Fibroblast of upper back skin (primary cell): ENCODE results near the gene CYP2A6.
"Not testable (repeated sequence)": the region's sequence is repeated elsewhere in the genome, so short reads cannot be mapped to it uniquely, and the experiment has no call there.

Source experiments
- DNase-seq: peaks from one replicate; pipeline ENCODE4 v3.0.0-alpha.2; 2013

The CYP2A6 gene

DNA sequence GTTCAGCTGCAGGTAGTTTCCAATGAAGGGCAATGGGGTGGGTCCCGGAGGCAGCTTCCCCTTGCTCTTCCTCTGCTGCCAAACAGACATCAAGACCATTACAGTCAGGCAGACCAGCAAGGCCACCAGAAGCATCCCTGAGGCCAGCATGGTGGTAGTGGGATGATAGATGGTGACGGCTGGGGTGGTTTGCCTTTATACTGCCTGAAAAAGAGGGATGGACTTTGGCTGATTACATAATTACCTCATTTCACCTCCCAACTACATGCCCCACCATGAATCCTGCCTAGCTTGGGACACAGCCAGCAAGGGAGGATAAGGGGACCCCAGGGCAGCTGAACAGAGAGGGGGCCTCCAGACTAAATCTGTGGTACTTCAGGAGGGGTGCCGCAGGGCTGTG lies at the start of gene CYP2A6:
CYP2A6 (minus strand) TSS at position 171 of the 400 bp plus-strand sequence; CDS start at position 150, 21 bp downstream.
- not testable (repeated sequence) for DNase-seq

DNA sequence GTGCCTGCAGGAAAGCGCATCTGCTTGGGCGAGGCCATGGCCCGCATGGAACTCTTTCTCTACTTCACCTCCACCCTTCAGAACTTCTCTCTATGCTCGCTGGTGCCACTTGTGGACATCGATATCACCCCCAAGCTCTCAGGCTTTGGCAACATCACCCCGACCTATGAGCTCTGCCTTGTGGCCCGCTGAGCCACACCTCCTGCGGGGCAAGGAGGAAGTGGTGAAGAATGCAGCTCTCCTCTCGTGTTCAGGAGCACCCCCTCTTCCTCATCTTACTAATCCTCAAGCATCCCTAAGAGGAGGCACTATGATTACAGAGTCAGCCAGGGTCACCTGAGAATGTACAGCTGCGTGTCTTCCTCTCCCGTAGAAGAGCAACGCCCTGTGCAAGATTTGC lies 49.7 kb upstream of the CYP2A6 start:
- DNase-seq = not testable (repeated sequence)

- not testable (repeated sequence) for DNase-seq
Observed at GRCh38 chr19:40896843-40897789, 46.9 kb upstream of the CYP2A6 start.

- DNase-seq = no peak
Observed at GRCh38 chr19:40896418-40896796, 46.2 kb upstream of the CYP2A6 start.

DNA sequence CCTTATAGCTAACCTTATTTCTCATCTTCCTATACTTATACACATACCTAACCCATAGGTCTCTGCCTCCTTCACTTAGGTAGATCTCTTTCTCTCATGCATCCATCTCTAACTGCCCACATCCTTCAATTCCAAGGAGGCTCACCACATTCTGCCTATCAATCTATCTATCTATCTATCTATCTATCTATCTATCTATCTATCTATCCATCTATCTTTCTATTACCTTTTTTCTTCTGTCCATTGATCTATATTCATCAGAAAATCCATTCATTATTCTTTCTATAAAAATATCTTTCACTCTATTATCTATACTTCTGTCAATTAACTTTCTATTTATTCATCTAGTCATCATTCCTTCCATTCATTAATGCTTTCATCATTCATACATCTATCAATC lies 42.9 kb upstream of the CYP2A6 start:
- DNase-seq = no peak

GRCh38 chr19:40889366-40889765 lies 39.1 kb upstream of the CYP2A6 start:
- DNase-seq = no peak

DNA sequence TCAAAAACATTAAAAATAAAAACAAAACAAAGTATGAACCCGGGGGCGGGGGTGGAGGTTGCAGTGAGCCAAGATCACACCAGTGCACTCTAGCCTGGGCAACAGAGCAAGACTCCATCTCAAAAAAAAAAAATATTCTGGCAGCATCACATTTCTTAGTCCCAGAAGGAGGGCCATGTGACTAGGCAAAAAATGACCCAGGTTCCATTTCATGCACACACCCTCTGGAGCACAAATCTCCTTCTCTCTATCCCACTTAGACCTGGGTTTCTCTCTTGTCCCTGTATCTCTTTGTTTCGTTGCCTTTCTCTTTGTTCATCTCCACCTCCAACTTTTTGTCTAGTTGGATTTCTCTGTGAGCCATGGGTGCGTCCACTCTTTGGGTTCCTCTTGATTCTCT lies 37.9 kb upstream of the CYP2A6 start:
- no peak for DNase-seq

DNA sequence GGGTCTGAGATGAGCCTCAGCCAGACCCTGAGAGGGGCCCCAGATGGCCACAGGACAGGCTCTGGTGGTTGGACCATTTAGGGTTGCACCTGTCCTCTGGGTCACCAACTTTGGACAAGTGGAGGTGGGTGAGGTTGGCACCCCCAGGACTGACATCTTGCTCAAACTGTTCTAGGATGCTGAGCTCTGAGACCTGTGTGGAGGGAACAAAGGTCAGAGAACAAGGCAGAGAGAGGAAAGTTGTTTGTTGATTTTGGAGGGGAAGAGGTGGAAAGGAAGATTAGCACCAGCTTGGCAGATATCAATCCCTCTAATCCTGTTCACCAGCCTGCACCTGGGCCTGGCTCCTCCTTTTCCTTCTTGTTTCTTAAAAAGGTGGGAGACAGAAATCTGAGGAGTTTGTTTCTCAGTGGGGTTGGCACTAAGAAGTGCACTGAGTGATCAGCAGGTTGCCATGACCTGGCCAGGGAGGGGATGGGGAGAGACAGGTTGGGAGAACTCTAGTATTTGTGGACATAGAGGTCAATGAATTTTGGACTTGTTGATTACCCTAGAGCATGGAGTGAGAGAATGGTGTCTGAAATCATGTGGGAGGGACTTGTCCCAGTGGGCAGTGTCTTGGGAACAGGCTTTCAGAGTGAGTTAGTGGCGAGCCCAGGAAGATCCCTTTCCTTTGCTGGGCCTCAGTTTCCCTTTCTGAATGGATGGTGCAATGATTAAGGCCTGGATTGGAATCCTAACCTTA lies 34.1 kb upstream of the CYP2A6 start:
- DNase-seq = not testable (repeated sequence)

DNA sequence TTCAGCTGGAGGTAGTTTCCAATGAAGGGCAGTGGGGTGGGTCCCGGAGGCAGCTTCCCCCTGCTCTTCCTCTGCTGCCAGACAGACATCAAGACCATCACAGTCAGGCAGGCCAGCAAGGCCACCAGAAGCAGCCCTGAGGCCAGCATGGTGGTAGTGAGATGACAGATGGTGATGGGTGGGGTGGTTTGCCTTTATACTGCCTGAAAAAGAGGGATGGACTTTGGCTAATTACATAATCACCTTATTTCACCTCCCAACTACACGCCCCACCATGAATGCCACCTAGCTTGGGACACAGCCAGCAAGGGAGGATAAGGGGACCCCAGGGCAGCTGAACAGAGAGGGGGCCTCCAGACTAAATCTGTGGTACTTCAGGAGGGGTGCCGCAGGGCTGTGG lies 31.8 kb upstream of the CYP2A6 start, which contains the start of gene CYP2A7:
CYP2A7 (minus strand) TSS at position 170 of the 400 bp plus-strand sequence; CDS start at position 149, 21 bp downstream.
- DNase-seq = not testable (repeated sequence)

DNA sequence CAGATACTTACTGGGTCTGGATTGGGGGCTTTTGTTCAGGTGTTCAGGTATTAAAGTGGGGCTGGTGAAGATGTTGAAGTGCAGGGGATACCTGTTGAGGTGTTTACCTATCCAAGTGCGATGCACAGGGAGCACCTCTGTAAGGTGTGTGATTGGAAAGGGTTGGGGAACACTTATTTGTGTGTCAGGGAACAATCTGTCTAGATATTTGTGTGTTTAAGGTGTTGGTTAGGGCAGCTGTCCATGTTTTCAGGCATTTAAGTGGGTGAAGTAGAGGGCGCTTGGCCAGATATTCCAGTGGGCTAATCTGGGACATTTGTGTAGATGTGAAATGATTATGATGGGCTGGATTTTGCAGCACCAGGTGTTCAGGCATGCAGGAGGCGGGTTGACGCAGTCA lies 29.1 kb upstream of the CYP2A6 start:
- not testable (repeated sequence) for DNase-seq

DNA sequence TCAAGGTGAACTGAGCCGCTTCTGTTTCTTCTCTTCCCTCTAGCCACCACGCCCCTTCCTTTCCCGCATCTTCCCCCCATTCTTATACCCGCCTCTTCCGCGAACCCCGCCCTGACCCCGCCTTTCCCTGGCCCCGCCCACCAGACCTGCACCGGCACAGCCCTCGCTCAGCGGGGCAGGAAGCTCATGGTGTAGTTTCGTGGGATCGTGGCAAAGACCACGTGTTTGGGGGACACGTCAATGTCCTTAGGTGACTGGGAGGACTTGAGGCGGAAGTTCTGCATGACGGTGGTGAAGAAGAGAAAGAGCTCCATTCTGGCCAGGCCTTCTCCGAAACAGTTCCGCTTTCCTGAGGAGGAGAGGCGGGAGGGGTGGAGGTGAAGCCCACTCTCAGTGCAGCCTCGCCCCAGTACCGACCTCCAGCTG lies 25.3 kb upstream of the CYP2A6 start:
- DNase-seq = not testable (repeated sequence)

DNA sequence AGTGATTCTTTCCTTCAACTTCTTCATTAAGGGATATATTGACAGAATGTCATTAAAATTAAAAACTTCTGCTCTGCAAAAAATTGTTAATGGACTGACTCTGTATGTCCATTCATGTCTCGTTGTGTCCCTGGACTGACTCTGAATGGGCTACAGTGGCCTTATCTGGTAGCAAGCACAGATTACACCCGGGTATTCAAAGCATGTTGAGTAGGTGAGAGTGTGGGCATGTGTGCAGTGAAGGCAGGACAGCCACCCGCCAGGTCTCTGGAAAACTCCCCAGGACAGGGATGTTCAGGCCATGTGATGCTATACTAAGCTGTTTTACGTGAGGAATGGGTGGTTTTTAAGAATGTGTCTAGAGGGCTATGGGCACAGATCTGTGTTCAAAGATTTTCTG lies 24.6 kb upstream of the CYP2A6 start:
- DNase-seq = not testable (repeated sequence)

GRCh38 chr19:40873873-40874272 lies 23.6 kb upstream of the CYP2A6 start:
- not testable (repeated sequence) for DNase-seq

DNA sequence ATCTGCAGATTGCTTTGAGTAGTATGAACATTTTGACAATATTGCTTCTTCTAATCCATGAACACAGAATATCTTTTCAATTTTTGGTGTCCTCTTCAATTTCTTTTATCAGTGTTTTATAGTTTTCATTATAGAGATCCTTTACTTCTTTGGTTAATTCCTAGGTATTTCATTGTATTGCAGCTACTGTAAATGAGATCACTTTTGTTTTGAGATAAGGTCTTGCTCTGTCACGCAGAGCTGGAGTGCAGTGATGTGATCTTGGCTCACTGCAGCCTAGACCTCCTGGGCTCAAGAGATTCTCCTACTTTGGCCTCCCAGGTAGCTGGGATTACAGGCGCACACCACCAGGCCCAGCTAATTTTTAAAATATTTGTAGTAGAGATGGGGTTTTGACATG lies 22.0 kb upstream of the CYP2A6 start:
- no peak for DNase-seq

- DNase-seq = no peak
Observed at GRCh38 chr19:40867701-40868100, 17.5 kb upstream of the CYP2A6 start.

DNA sequence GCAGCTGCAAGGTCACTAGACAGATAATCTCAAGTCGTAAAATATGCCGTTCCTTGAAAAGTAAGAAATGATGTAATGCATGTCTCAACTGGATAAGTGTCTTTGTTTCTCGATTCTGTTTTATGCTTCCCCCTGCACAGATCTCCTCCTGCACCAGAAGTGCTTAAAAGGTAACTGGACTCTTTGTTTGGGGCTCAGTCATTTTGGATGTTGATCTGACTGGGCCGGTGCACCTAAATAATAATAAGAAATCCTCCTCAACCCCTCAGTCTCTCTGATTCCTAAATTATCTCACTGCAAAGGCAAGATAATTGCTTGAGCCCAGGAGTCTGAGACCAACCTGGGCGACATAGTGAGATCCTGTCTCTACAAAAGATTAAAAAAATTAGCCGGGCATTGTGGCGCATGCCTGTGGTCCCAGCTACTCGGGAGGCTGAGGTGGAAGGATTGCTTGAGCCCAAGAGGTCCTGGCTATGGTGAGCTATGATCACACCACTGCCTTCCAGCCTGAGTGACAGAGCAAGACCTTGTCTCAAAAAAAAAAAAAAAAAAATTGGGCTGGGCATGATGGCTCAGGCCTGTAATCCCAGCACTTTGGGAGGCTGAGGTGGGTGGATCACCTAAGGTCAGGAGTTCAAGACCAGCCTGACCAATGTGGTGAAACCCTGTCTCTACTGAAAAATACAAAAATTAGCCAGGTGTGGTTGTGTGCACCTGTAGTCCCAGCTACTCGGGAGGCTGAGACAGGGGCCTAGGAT lies 14.7 kb upstream of the CYP2A6 start:
- DNase-seq = not testable (repeated sequence)

DNA sequence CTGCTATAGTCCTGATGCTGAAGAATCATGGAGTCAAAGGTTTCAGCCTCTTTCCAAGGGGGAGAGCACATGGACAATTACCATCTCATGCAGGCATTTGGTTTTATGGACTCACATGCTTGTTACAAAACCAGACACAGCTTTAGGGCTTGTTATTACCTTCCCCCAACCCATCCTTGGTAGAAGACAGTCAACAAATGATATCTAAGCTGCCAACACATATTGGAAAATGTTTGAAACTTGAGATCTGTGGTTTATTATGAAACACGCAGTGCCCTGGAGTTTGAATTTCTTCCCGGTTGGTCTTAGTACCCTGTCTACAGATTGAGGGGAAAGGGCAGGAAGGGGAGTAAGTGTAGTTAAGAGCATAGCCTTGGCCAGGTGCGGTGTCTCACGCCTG lies 12.5 kb upstream of the CYP2A6 start:
- DNase-seq = peak; percentile 2

DNA sequence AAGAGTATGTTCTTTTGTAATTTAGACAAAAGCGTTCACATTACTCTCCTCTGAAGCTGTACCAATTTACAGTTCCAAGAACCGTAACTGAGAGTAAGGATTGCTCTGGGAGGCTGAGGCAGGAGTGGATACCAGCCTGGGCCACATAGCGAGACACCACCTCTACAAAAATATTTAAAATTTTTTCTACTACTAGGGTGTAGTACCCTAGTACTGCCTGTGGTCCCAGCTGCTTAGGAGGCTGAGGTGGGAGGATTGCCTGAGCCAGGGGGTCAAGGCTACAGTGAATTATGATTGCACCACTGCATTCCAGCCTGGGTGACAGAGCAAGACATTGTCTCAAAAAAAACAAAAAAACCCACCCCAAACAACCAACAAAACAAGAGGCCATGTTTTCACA lies 12.1 kb upstream of the CYP2A6 start:
- DNase-seq = no peak

DNA sequence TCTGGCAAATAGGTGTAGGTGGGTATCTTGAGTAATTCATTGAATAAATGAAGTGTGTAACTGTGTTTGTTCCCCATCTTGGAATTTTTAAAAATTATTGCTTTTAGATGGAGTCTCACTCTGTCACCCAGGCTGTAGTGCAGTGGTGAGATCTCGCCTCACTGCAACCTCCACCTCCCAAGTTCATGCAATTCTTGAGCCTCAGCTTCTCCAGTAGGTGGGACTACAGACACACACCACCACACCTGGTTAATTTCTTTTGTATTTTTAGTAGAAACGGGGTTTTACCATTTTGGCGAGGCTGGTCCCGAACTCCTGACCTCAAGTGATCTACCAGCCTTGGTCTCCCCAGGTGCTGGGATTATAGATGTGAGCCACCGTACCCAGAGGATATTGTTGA lies 7.9 kb upstream of the CYP2A6 start:
- DNase-seq = no peak

DNA sequence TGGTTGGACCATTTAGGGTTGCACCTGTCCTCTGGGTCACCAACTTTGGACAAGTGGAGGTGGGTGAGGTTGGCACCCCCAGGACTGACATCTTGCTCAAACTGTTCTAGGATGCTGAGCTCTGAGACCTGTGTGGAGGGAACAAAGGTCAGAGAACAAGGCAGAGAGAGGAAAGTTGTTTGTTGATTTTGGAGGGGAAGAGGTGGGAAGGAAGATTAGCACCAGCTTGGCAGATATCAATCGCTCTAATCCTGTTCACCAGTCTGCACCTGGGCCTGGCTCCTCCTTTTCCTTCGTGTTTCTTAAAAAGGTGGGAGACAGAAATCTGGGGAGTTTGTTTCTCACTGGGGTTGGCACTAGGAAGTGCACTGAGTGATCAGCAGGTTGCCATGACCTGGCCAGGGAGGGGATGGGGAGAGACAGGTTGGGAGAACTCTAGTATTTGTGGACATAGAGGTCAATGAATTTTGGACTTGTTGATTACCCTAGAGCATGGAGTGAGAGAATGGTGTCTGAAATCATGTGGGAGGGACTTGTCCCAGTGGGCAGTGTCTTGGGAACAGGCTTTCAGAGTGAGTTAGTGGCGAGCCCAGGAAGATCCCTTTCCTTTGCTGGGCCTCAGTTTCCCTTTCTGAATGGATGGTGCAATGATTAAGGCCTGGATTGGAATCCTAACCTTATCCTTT lies 2.4 kb upstream of the CYP2A6 start:
- not testable (repeated sequence) for DNase-seq

- DNase-seq = not testable (repeated sequence)
Observed at GRCh38 chr19:40846722-40847121, 3.5 kb downstream of the CYP2A6 start.

DNA sequence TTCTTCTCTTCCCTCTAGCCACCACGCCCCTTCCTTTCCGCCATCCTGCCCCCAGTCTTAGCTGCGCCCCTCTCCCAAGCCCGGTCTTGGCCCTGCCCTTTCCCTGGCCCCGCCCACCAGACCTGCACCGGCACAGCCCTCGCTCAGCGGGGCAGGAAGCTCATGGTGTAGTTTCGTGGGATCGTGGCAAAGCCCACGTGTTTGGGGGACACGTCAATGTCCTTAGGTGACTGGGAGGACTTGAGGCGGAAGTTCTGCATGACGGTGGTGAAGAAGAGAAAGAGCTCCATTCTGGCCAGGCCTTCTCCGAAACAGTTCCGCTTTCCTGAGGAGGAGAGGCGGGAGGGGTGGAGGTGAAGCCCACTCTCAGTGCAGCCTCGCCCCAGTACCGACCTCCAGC lies 6.6 kb downstream of the CYP2A6 start:
- DNase-seq = not testable (repeated sequence)
